OCI-LY3 (cell line): ENCODE results near the gene PCSK7.
A peak's percentile ranks its signal among the peaks of the same experiment; 100 is the strongest.

Experiments
- H2AFZ ChIP-seq: fragments of 200-600, 300-600 bp; shearing (Covaris generic); 2 replicates; pipeline ENCODE4 v1.6.0; 2014; ENCODE audit warnings: antibody characterized with exemption, low read depth, low read length
- H3K27ac ChIP-seq: fragments of 200-600, 300-600 bp; sonication (generic); 2 replicates; pipeline ENCODE4 v1.5.1; 2014; ENCODE audit warnings: mild to moderate bottlenecking, low read length, moderate library complexity, mixed read lengths
- H3K27me3 ChIP-seq: fragments of 200-600, 300-600 bp; sonication (generic); 2 replicates; pipeline ENCODE4 v1.6.1; 2014; ENCODE audit warnings: low read depth, low read length, mixed read lengths
- H3K36me3 ChIP-seq: fragments of 200-600, 300-600 bp; sonication (generic); replicated peaks from 2 replicates; pipeline ENCODE3; 2014; ENCODE audit warnings: low read depth, low read length, mixed read lengths
- H3K4me1 ChIP-seq: fragments of 300-600, 200-600 bp; sonication (generic); 2 replicates; pipeline ENCODE4 v1.6.1; 2014; ENCODE audit warnings: low read length, mixed read lengths
- H3K4me2 ChIP-seq: fragments of 200-600, 300-600 bp; sonication (generic); 2 replicates; pipeline ENCODE4 v1.6.1; 2014; ENCODE audit warnings: low read length, mixed read lengths
- H3K4me3 ChIP-seq: fragments of 300-600, 200-600 bp; sonication (generic); 2 replicates; pipeline ENCODE4 v1.5.1; 2014; ENCODE audit warnings: antibody characterized with exemption, mild to moderate bottlenecking, low read length, moderate library complexity
- H3K79me2 ChIP-seq: fragments of 300-600, 200-600 bp; shearing (Covaris generic); 2 replicates; pipeline ENCODE4 v1.6.1; 2014; ENCODE audit warnings: mild to moderate bottlenecking, low read length, mixed read lengths
- H3K9ac ChIP-seq: fragments of 300-600, 200-600 bp; shearing (Covaris generic); 2 replicates; pipeline ENCODE4 v1.6.0; 2014; ENCODE audit warnings: mild to moderate bottlenecking, low read length, moderate library complexity
- H3K9me3 ChIP-seq: fragments of 200-600, 300-600 bp; shearing (Covaris generic); 2 replicates; pipeline ENCODE4 v1.6.1; 2014; ENCODE audit warnings: low read length, mixed read lengths; ENCODE audit not compliant: insufficient read depth
- H4K20me1 ChIP-seq: fragments of 200-600, 300-600 bp; sonication (generic); 2 replicates; pipeline ENCODE4 v1.6.1; 2016; ENCODE audit warnings: low read length, mixed read lengths; ENCODE audit not compliant: insufficient read depth
- EZH2phosphoT487 ChIP-seq: fragments of 200-600 bp; shearing (Covaris generic); IDR thresholded peaks from 2 replicates; pipeline ENCODE4 v1.6.1; 2018; ENCODE audit warnings: antibody characterized with exemption, mixed run types, low read depth
- TF ChIP-seq, protein P1 (sequence below): fragments of 200-600, 300-600 bp; sonication (generic); IDR thresholded peaks from 2 replicates; pipeline ENCODE4 v1.5.1; 2014; ENCODE audit warnings: antibody characterized with exemption, low read length, low read depth

Gene PCSK7

GRCh38 chr11:117166491-117166890, 65.4 kb downstream of the PCSK7 start:
- H4K20me1 ChIP-seq: no peaks in the 10 kb centered on the region; the same call in 1 of the 2 replicates

GRCh38 chr11:117160826-117161225, 71.0 kb downstream of the PCSK7 start:
- Histone ChIP-seq H3K27ac (peak overlapping the region; percentile 32; the same call in 1 of the 2 replicates), H3K36me3 (peaks cover 47% of the 10 kb centered on the region), H2AFZ (no peak overlapping the region)

More at GRCh38 chr11:117166491-117166890, 65.4 kb downstream of the PCSK7 start:
- Histone ChIP-seq H3K4me1 (no peaks in the 10 kb centered on the region), H3K79me2 (peaks cover 6% of the 10 kb centered on the region; the same call in 1 of the 2 replicates), H2AFZ (no peak overlapping the region), H3K9me3 (no peaks in the 10 kb centered on the region), H3K27ac (no peak overlapping the region), H3K4me3 (no peak overlapping the region), H3K27me3 (no peaks in the 10 kb centered on the region), H3K36me3 (peaks cover 54% of the 10 kb centered on the region), H3K9ac (no peak overlapping the region), H3K4me2 (no peak overlapping the region)
- no peak for TF ChIP-seq EZH2phosphoT487
- TF ChIP-seq, protein P1, sequence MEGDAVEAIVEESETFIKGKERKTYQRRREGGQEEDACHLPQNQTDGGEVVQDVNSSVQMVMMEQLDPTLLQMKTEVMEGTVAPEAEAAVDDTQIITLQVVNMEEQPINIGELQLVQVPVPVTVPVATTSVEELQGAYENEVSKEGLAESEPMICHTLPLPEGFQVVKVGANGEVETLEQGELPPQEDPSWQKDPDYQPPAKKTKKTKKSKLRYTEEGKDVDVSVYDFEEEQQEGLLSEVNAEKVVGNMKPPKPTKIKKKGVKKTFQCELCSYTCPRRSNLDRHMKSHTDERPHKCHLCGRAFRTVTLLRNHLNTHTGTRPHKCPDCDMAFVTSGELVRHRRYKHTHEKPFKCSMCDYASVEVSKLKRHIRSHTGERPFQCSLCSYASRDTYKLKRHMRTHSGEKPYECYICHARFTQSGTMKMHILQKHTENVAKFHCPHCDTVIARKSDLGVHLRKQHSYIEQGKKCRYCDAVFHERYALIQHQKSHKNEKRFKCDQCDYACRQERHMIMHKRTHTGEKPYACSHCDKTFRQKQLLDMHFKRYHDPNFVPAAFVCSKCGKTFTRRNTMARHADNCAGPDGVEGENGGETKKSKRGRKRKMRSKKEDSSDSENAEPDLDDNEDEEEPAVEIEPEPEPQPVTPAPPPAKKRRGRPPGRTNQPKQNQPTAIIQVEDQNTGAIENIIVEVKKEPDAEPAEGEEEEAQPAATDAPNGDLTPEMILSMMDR: no peak

GRCh38 chr11:117159892-117160291, 72.0 kb downstream of the PCSK7 start:
- Histone ChIP-seq H3K36me3 (peaks cover 45% of the 10 kb centered on the region), H3K4me1 (peaks cover 16% of the 10 kb centered on the region), H3K9me3 (no peaks in the 10 kb centered on the region), H3K4me3 (no peak overlapping the region), H4K20me1 (peaks cover 24% of the 10 kb centered on the region), H3K27me3 (no peaks in the 10 kb centered on the region), H3K79me2 (peaks cover 67% of the 10 kb centered on the region), H3K4me2 (no peak overlapping the region), H3K9ac (no peak overlapping the region), H3K27ac (no peak overlapping the region), H2AFZ (no peak overlapping the region)
- no peak for TF ChIP-seq EZH2phosphoT487
- TF ChIP-seq, protein P1: no peak

More at GRCh38 chr11:117160826-117161225, 71.0 kb downstream of the PCSK7 start:
- Histone ChIP-seq H3K4me3 (no peak overlapping the region), H3K79me2 (peaks cover 58% of the 10 kb centered on the region), H3K4me1 (peaks cover 16% of the 10 kb centered on the region), H3K9me3 (no peaks in the 10 kb centered on the region), H3K27me3 (no peaks in the 10 kb centered on the region), H3K9ac (no peak overlapping the region), H3K4me2 (no peak overlapping the region), H4K20me1 (peaks cover 20% of the 10 kb centered on the region)
- TF ChIP-seq EZH2phosphoT487: no peak
- TF ChIP-seq, protein P1: no peak

DNA sequence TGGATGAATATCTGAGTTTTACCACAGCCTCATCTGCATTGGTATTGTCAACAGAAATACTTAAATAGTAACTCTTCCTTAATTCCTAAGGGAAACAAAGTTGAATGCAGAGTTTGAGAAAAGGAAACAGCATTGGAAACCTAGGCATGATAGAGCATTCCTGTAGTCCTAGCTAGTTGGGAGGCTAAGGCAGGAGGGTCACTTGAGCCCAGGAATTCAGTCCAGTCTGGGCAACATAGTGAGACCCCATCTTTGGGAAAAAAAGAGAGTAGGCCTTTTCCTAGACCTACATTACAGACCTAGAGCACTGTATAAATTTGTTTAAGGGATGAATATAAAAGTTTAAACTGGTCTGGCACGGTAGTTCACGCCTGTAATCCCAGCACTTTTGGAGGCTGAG, 74.4 kb downstream of the PCSK7 start:
- peaks cover 38% of the 10 kb centered on the region for H4K20me1 ChIP-seq
- no peak overlapping the region for H3K4me3 ChIP-seq
- H2AFZ ChIP-seq: no peak overlapping the region
- H3K4me2 ChIP-seq: no peak overlapping the region
- peaks cover 16% of the 10 kb centered on the region for H3K4me1 ChIP-seq
- no peak overlapping the region for H3K9ac ChIP-seq
- peaks cover 46% of the 10 kb centered on the region for H3K36me3 ChIP-seq
- no peaks in the 10 kb centered on the region for H3K9me3 ChIP-seq
- TF ChIP-seq EZH2phosphoT487: no peak
- TF ChIP-seq, protein P1: no peak
- H3K79me2 ChIP-seq: peaks cover 91% of the 10 kb centered on the region
- no peak overlapping the region for H3K27ac ChIP-seq
- no peaks in the 10 kb centered on the region for H3K27me3 ChIP-seq
